Thoracic aorta (tissue), 2 donors: Measurements from ENCODE around the gene DDX23. TPM values are rescaled to one million over a fixed set of nuclear protein-coding genes. Genes with fewer than 3 reads are reported as not detected.
"Not testable (repeated sequence)": the region's sequence is repeated elsewhere in the genome, so short reads cannot be mapped to it uniquely, and the experiment has no call there.

Experiments
- ATAC-seq: fragments of 150-250 bp; one replicate; pipeline ENCODE4 v1.8.0; 2017; ENCODE audit warnings: low read depth; ENCODE audit not compliant: insufficient number of reproducible peaks, low FRiP score
- DNase-seq: peaks from one replicate; pipeline ENCODE4 v3.0.0-alpha.2; 2020; ENCODE audit warnings: low spot score
- H3K27ac ChIP-seq, 2 donors: fragments of 200-600 bp; sonication (generic); 1 replicate in 1 of 2; 2 replicates in 1 of 2; pipeline ENCODE4 v1.5.1; 2016; ENCODE audit warnings: mild to moderate bottlenecking in 2 of 2, moderate library complexity in 2 of 2
- H3K27me3 ChIP-seq: fragments of 200-600 bp; sonication (generic); replicated peaks from 2 replicates; pipeline ENCODE4 v1.6.0; 2016; ENCODE audit warnings: mild to moderate bottlenecking; ENCODE audit not compliant: insufficient read depth
- H3K36me3 ChIP-seq: fragments of 200-600 bp; sonication (generic); one replicate; pipeline ENCODE4 v1.5.1; 2016
- H3K4me1 ChIP-seq, 2 donors: fragments of 200-600 bp; sonication (generic); 1 replicate in 1 of 2; 2 replicates in 1 of 2; pipeline versions ENCODE4 v1.5.1 to v1.6.0; 2016; ENCODE audit warnings: low read depth in 2 of 2, mild to moderate bottlenecking in 1 of 2; ENCODE audit not compliant: control insufficient read depth in 1 of 2
- H3K4me3 ChIP-seq: fragments of 200-600 bp; sonication (generic); 2 replicates; pipeline ENCODE4 v1.5.1; 2016; ENCODE audit warnings: mild to moderate bottlenecking
- H3K9me3 ChIP-seq: fragments of 200-600 bp; sonication (generic); 2 replicates; pipeline ENCODE4 v1.5.1; 2016
- CTCF ChIP-seq: fragments of 200-600 bp; sonication (generic); IDR thresholded peaks from one replicate; pipeline ENCODE4 v1.5.1; 2019; ENCODE audit warnings: antibody characterized with exemption
- total RNA-seq, 2 donors: library from RNA; depleted of rRNA; stranded (reverse); fragments of >200 nt; gene quantifications; one replicate each; pipeline versions ENCODE4 v1.1.0 to v1.2.3, GENCODE V29; 2016

DDX23 gene
- total RNA-seq, 2 donors from 2014 or later: 53.7 to 92.6 TPM

GRCh38 chr12:48856379-48856778, 4.4 kb upstream of the DDX23 start:
- H3K9me3 ChIP-seq: no peaks in the 10 kb centered on the region
- no peak overlapping the region for H3K4me3 ChIP-seq
- no peak for TF ChIP-seq CTCF
- no peak overlapping the region for H3K27ac ChIP-seq
- H3K27me3 ChIP-seq: no peaks in the 10 kb centered on the region
- no peak for ATAC-seq
- peaks cover 5 to 8% of the 10 kb centered on the region in 2 donors for H3K4me1 ChIP-seq
- DNase-seq: no peak
- no peaks in the 10 kb centered on the region for H3K36me3 ChIP-seq

GRCh38 chr12:48854932-48855331, 3.0 kb upstream of the DDX23 start:
- not testable (repeated sequence) for ATAC-seq

DNA sequence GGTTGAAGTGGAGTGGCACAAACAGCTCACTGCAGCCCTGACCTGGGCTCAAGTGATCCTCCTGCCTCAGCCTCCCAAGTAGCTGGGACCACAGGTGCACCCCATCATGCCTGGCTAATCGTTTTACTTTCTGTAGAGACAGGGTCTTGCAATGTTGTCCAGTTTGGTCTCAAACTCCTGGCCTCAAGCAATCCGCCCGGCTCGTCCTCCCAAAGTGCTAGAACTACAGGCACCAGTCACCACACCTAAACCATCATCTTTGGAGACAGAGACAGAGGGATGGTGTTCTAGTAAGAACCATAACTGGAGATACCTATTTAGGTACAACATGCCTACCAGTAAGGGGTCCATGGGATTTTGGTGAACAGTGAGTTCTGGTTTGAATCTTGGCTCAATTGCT, 2.5 kb upstream of the DDX23 start:
- ATAC-seq: no peak
- no peaks in the 10 kb centered on the region for H3K9me3 ChIP-seq
- no peak for DNase-seq
- peaks cover 15 to 25% of the 10 kb centered on the region in 2 donors for H3K4me1 ChIP-seq
- no peak overlapping the region for H3K27ac ChIP-seq
- no peak overlapping the region for H3K4me3 ChIP-seq
- H3K36me3 ChIP-seq: no peaks in the 10 kb centered on the region
- H3K27me3 ChIP-seq: no peaks in the 10 kb centered on the region
- no peak for TF ChIP-seq CTCF

More at GRCh38 chr12:48854932-48855331, 3.0 kb upstream of the DDX23 start:
- H3K27ac ChIP-seq, H3K36me3 ChIP-seq, H3K4me3 ChIP-seq, DNase-seq, H3K27me3 ChIP-seq, H3K9me3 ChIP-seq: not testable (repeated sequence)
- H3K4me1 ChIP-seq: peaks cover 15 to 22% of the 10 kb centered on the region in 2 donors

GRCh38 chr12:48852734-48853688, 1.0 kb upstream of the DDX23 start:
- peak; percentile 86 for DNase-seq

DNA sequence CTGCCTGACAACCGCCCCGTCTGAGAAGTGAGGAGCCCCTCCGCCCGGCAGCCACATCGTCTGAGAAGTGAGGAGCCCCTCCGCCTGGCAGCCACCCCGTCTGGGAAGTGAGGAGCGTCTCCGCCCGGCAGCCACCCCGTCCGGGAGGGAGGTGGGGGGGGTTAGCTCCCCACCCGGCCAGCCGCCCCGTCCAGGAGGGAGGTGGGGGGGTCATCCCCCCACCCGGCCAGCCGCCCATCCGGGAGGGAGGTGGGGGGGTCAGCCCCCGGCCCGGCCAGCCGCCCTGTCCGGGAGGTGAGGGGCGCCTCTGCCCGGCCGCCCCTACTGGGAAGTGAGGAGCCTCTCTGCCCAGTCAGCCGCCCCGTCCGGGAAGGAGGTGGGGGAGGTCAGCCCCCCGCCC, 9.9 kb downstream of the DDX23 start:
- not testable (repeated sequence) for H3K27ac ChIP-seq, DNase-seq, H3K27me3 ChIP-seq, H3K9me3 ChIP-seq, H3K4me3 ChIP-seq, ATAC-seq, H3K4me1 ChIP-seq
- peaks cover 58% of the 10 kb centered on the region for H3K36me3 ChIP-seq

More at GRCh38 chr12:48852734-48853688, 1.0 kb upstream of the DDX23 start:
- Histone ChIP-seq H3K27ac (peak overlapping the region; percentile 62 to 75), H3K4me3 (peak overlapping the region; percentile 91), H3K4me1 (peaks cover 15 to 26% of the 10 kb centered on the region in 2 donors), H3K9me3 (no peaks in the 10 kb centered on the region), H3K36me3 (no peaks in the 10 kb centered on the region), H3K27me3 (no peaks in the 10 kb centered on the region)
- ATAC-seq: peak; percentile 72
- peak; percentile 91 for TF ChIP-seq CTCF

- H3K27me3 ChIP-seq: no peaks in the 10 kb centered on the region
- DNase-seq: no peak
- H3K36me3 ChIP-seq: peaks cover 71% of the 10 kb centered on the region
- no peak overlapping the region for H3K4me3 ChIP-seq
- no peak for ATAC-seq
- H3K27ac ChIP-seq: no peak overlapping the region
- TF ChIP-seq CTCF: no peak
- no peaks in the 10 kb centered on the region for H3K4me1 ChIP-seq
- H3K9me3 ChIP-seq: no peaks in the 10 kb centered on the region
Observed at GRCh38 chr12:48838048-48838447, 13.9 kb downstream of the DDX23 start.
